Measurements from ENCODE around the gene MRPS17.
A peak's percentile ranks its signal among the peaks of the same experiment; 100 is the strongest.

DNA sequence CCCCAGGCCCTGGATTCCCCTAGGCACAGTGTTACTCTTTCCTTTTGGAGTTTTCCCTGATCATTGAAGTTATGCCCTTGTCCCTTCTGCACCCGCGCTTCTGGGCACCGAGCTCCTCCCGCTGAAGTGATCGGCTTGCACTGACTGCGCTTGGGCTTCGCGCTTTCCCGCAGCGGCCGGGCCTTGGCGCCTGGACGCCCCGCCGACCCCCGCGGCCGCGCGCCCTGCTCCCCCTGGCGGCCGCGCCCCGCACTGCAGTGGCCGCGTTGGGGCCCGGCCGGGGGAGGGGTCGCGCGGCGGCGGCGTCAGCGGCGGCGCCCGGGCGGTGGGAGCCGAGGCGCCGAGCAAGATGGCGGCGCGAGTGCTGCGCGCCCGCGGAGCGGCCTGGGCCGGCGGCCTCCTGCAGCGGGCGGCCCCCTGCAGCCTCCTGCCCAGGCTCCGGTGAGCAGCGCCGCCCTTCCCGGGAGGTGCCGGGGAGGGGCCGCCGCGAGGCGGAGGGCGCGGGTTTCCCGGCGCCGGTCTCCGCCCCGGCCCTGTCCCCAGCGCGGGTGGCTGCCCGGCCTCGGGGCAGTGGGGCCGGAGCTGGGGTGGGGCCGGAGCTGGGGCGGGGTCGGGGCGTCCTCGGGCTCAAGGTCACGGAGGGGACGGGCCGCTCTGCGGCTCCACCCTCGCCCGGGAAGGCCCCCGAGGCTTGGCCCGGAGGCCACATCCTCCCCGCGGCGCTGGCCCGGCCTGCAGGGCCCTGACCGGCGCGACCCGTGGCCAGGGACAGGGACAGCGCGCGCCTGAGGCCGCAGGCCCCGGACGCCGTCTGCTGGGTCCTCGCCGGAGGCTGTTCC is 12.8 kb downstream of the MRPS17 start, which contains the start of gene NIPSNAP2:
- TF ChIP-seq CTCF (conservative IDR thresholded peaks at IDR 0.05) (peak; percentile 64), EZH2 (IDR thresholded peaks at IDR 0.05; ENCODE audit: low read depth) (no peak)

Measured in PC-9 (cell line).